Osteoblast (primary cell): ENCODE data around the gene ZNF287. TPM values are rescaled to one million over a fixed set of nuclear protein-coding genes. Genes with fewer than 3 reads are reported as not detected.
"Not testable (repeated sequence)": the region's sequence is repeated elsewhere in the genome, so short reads cannot be mapped to it uniquely, and the experiment has no call there.

Experiments
- DNase-seq: peaks from one replicate; pipeline ENCODE4 v3.0.0; 2011; ENCODE audit warnings: low spot score, mixed read lengths; ENCODE audit not compliant: insufficient read length; ENCODE audit errors: missing footprints
- H2AFZ ChIP-seq: 2 replicates; pipeline ENCODE4 v1.6.0; 2011; ENCODE audit warnings: mild to moderate bottlenecking, low read length
- H3K27ac ChIP-seq: 2 replicates; pipeline ENCODE4 v1.5.1; 2011; ENCODE audit warnings: mild to moderate bottlenecking, low read depth, low read length, moderate library complexity
- H3K27me3 ChIP-seq: 2 replicates; pipeline ENCODE4 v1.6.0; 2012; ENCODE audit warnings: mild to moderate bottlenecking, control low read depth, inconsistent platforms, low read length, moderate library complexity; ENCODE audit not compliant: insufficient read depth
- H3K36me3 ChIP-seq: 2 replicates; pipeline ENCODE4 v1.5.1; 2011; ENCODE audit warnings: mild to moderate bottlenecking, low read length, control low read depth, moderate library complexity; ENCODE audit not compliant: insufficient read depth
- H3K4me1 ChIP-seq: 2 replicates; pipeline ENCODE4 v1.5.1; 2011; ENCODE audit warnings: mild to moderate bottlenecking, low read length, control low read depth, moderate library complexity; ENCODE audit not compliant: insufficient read depth
- H3K4me2 ChIP-seq: 2 replicates; pipeline ENCODE4 v1.6.0; 2011; ENCODE audit warnings: mild to moderate bottlenecking, low read length; ENCODE audit not compliant: insufficient read depth
- H3K4me3 ChIP-seq: fragments of 200-600 bp; sonication (generic); 3 replicates; pipeline ENCODE4 v1.5.1; 2012; ENCODE audit warnings: mild to moderate bottlenecking, low read length, inconsistent platforms; ENCODE audit not compliant: insufficient read depth
- H3K79me2 ChIP-seq: 2 replicates; pipeline ENCODE4 v1.6.0; 2012; ENCODE audit warnings: mild to moderate bottlenecking, low read length, control low read depth, inconsistent platforms; ENCODE audit not compliant: insufficient read depth
- H3K9me3 ChIP-seq: 2 replicates; pipeline ENCODE4 v1.5.1; 2011; ENCODE audit warnings: low read depth, low read length, control low read depth
- H4K20me1 ChIP-seq: 2 replicates; pipeline ENCODE4 v1.6.0; 2012; ENCODE audit warnings: mild to moderate bottlenecking, low read length, control low read depth; ENCODE audit not compliant: insufficient read depth
- CTCF ChIP-seq: IDR thresholded peaks from 2 replicates; pipeline ENCODE4 v1.5.1; 2011; ENCODE audit warnings: mild to moderate bottlenecking, low read depth, low read length, moderate library complexity; ENCODE audit errors: extremely low read depth
- total RNA-seq: library from RNA; depleted of rRNA; stranded (reverse); fragments of >200 nt; gene quantifications from 2 replicates; pipeline ENCODE4 v1.2.3, GENCODE V29; 2012

The ZNF287 gene
- total RNA-seq, 1 donor: 10.9 TPM

GRCh38 chr17:16527298-16527697, 41.7 kb downstream of the ZNF287 start:
- Histone ChIP-seq H3K4me1 (peaks cover 10% of the 10 kb centered on the region), H3K36me3 (no peaks in the 10 kb centered on the region), H3K79me2 (no peaks in the 10 kb centered on the region), H2AFZ (no peak overlapping the region), H3K27ac (no peak overlapping the region), H3K4me3 (no peak overlapping the region), H3K9me3 (no peaks in the 10 kb centered on the region), H3K4me2 (no peak overlapping the region), H3K27me3 (peaks cover 54% of the 10 kb centered on the region), H4K20me1 (no peaks in the 10 kb centered on the region)
- no peak for DNase-seq
- no peak for TF ChIP-seq CTCF

- peak; percentile 14 for TF ChIP-seq CTCF
Measured at GRCh38 chr17:16525556-16525955, 43.4 kb downstream of the ZNF287 start.

GRCh38 chr17:16521070-16521727, 47.8 kb downstream of the ZNF287 start:
- Histone ChIP-seq H3K9me3 (no peaks in the 10 kb centered on the region), H3K4me1 (peaks cover 24% of the 10 kb centered on the region), H3K79me2 (no peaks in the 10 kb centered on the region), H3K4me2 (no peak overlapping the region), H2AFZ (peak overlapping the region; percentile 97), H3K27me3 (peaks cover 11% of the 10 kb centered on the region), H3K36me3 (no peaks in the 10 kb centered on the region), H4K20me1 (no peaks in the 10 kb centered on the region), H3K4me3 (no peak overlapping the region), H3K27ac (no peak overlapping the region)
- DNase-seq: peak; percentile 90
- peak; percentile 94 for TF ChIP-seq CTCF

More at GRCh38 chr17:16525556-16525955, 43.4 kb downstream of the ZNF287 start:
- peaks cover 50% of the 10 kb centered on the region for H3K27me3 ChIP-seq
- peak overlapping the region; percentile 21 for H3K4me2 ChIP-seq
- H3K79me2 ChIP-seq, H2AFZ ChIP-seq, DNase-seq, H4K20me1 ChIP-seq, H3K27ac ChIP-seq, H3K9me3 ChIP-seq, H3K4me3 ChIP-seq, H3K36me3 ChIP-seq: not testable (repeated sequence)
- peaks cover 13% of the 10 kb centered on the region for H3K4me1 ChIP-seq

GRCh38 chr17:16519021-16519420, 50.0 kb downstream of the ZNF287 start:
- no peak for DNase-seq
- Histone ChIP-seq H3K4me1 (peaks cover 16% of the 10 kb centered on the region), H3K27me3 (peaks cover 8% of the 10 kb centered on the region), H3K27ac (no peak overlapping the region), H3K79me2 (no peaks in the 10 kb centered on the region), H3K4me2 (no peak overlapping the region), H3K36me3 (no peaks in the 10 kb centered on the region), H2AFZ (no peak overlapping the region), H3K9me3 (no peaks in the 10 kb centered on the region), H3K4me3 (no peak overlapping the region), H4K20me1 (no peaks in the 10 kb centered on the region)
- no peak for TF ChIP-seq CTCF
